GM12892 (cell line): Measurements from ENCODE around the gene FBXL5.

Source experiments
- POLR2A ChIP-seq: IDR thresholded peaks from 2 replicates; pipeline ENCODE4 v1.6.1; 2011; ENCODE audit warnings: low read depth, low read length, control low read depth
- POLR2AphosphoS5 ChIP-seq: IDR thresholded peaks from 2 replicates; pipeline ENCODE4 v1.6.1; 2011; ENCODE audit warnings: low read depth, low read length, control low read depth
- TAF1 ChIP-seq: IDR thresholded peaks from 2 replicates; pipeline ENCODE4 v1.6.1; 2011; ENCODE audit warnings: low read depth, mild to moderate bottlenecking, control low read depth, low read length, borderline replicate concordance

DNA sequence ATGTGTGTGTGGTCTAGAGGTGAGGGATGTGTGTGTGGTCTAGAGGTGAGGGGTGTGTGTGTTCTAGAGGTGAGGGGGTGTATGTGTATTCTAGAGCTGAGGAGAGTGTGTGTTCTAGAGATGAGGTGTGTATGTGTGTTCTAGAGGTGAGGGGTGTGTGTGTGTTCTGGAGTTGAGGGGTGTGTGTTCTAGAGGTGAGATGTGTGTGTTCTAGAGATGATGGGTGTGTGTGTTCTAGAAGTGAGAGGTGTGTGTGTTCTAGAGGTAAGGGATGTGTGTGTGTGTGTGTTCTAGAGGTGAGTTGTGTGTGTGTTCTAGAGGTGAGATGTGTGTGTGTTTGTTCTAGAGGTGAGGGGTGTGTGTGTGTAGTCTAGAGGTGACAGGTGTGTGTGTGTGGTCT lies 49.0 kb upstream of the FBXL5 start:
- TF ChIP-seq POLR2A (no peak), POLR2AphosphoS5 (no peak), TAF1 (no peak)
